ES-I3 (cell line): ENCODE data around the gene BCAR3.

Experiments
- H3K36me3 ChIP-seq: 2 replicates; pipeline ENCODE4 v1.6.1; 2013; ENCODE audit warnings: mild to moderate bottlenecking, low read length, control low read depth, moderate library complexity; ENCODE audit not compliant: insufficient read depth
- H3K4me1 ChIP-seq: 2 replicates; pipeline ENCODE4 v1.6.1; 2013; ENCODE audit warnings: mild to moderate bottlenecking, control low read depth, low read length; ENCODE audit not compliant: insufficient read depth
- H3K9ac ChIP-seq: 2 replicates; pipeline ENCODE4 v1.6.1; 2013; ENCODE audit warnings: low read depth, mild to moderate bottlenecking, low read length, moderate library complexity
- H3K9me3 ChIP-seq: 2 replicates; pipeline ENCODE4 v1.6.1; 2013; ENCODE audit warnings: mild to moderate bottlenecking, low read length, moderate library complexity; ENCODE audit not compliant: control insufficient read depth, insufficient read depth

The BCAR3 gene

GRCh38 chr1:93714356-93714755 lies 32.7 kb upstream of the BCAR3 start:
- H3K4me1 ChIP-seq = no peaks in the 10 kb centered on the region
- no peaks in the 10 kb centered on the region for H3K9me3 ChIP-seq
- no peaks in the 10 kb centered on the region for H3K36me3 ChIP-seq
- H3K9ac ChIP-seq = no peak overlapping the region

- Histone ChIP-seq H3K9me3 (no peaks in the 10 kb centered on the region), H3K4me1 (no peaks in the 10 kb centered on the region; the same call in 1 of the 2 replicates), H3K9ac (no peak overlapping the region), H3K36me3 (no peaks in the 10 kb centered on the region)
These were observed 31.7 kb upstream of the BCAR3 start for GRCh38 chr1:93713341-93713740.

GRCh38 chr1:93712741-93713140 lies 31.1 kb upstream of the BCAR3 start:
- H3K9ac ChIP-seq = no peak overlapping the region
- H3K9me3 ChIP-seq = no peaks in the 10 kb centered on the region
- no peaks in the 10 kb centered on the region; the same call in 1 of the 2 replicates for H3K4me1 ChIP-seq
- H3K36me3 ChIP-seq = no peaks in the 10 kb centered on the region

- peaks cover 6% of the 10 kb centered on the region for H3K4me1 ChIP-seq
- H3K9me3 ChIP-seq = no peaks in the 10 kb centered on the region
- no peaks in the 10 kb centered on the region for H3K36me3 ChIP-seq
- no peak overlapping the region for H3K9ac ChIP-seq
These were observed 29.1 kb upstream of the BCAR3 start for GRCh38 chr1:93710499-93711453.

- H3K4me1 ChIP-seq = peaks cover 10% of the 10 kb centered on the region
These were observed 27.3 kb upstream of the BCAR3 start for GRCh38 chr1:93708734-93709481.

GRCh38 chr1:93707956-93708355 lies 26.3 kb upstream of the BCAR3 start:
- Histone ChIP-seq H3K36me3 (no peaks in the 10 kb centered on the region), H3K9me3 (no peaks in the 10 kb centered on the region), H3K9ac (no peak overlapping the region), H3K4me1 (peaks cover 10% of the 10 kb centered on the region)

More at GRCh38 chr1:93708734-93709481, 27.3 kb upstream of the BCAR3 start:
- Histone ChIP-seq H3K9ac (no peak overlapping the region), H3K9me3 (no peaks in the 10 kb centered on the region), H3K36me3 (no peaks in the 10 kb centered on the region)

GRCh38 chr1:93705892-93706500 lies 24.4 kb upstream of the BCAR3 start:
- H3K9me3 ChIP-seq = no peaks in the 10 kb centered on the region
- no peak overlapping the region for H3K9ac ChIP-seq
- H3K36me3 ChIP-seq = no peaks in the 10 kb centered on the region
- H3K4me1 ChIP-seq = peaks cover 20% of the 10 kb centered on the region

- Histone ChIP-seq H3K4me1 (peaks cover 20% of the 10 kb centered on the region), H3K9me3 (no peaks in the 10 kb centered on the region), H3K9ac (no peak overlapping the region), H3K36me3 (no peaks in the 10 kb centered on the region)
These were observed 22.4 kb upstream of the BCAR3 start for GRCh38 chr1:93704052-93704451.

GRCh38 chr1:93703643-93704042 lies 22.0 kb upstream of the BCAR3 start:
- no peaks in the 10 kb centered on the region for H3K9me3 ChIP-seq
- H3K36me3 ChIP-seq = no peaks in the 10 kb centered on the region
- peaks cover 20% of the 10 kb centered on the region for H3K4me1 ChIP-seq
- no peak overlapping the region for H3K9ac ChIP-seq

- Histone ChIP-seq H3K36me3 (no peaks in the 10 kb centered on the region), H3K9me3 (no peaks in the 10 kb centered on the region), H3K4me1 (peaks cover 20% of the 10 kb centered on the region), H3K9ac (no peak overlapping the region)
These were observed 21.2 kb upstream of the BCAR3 start for GRCh38 chr1:93702828-93703183.

- Histone ChIP-seq H3K36me3 (no peaks in the 10 kb centered on the region), H3K9me3 (no peaks in the 10 kb centered on the region), H3K4me1 (peaks cover 20% of the 10 kb centered on the region), H3K9ac (no peak overlapping the region)
These were observed 20.6 kb upstream of the BCAR3 start for GRCh38 chr1:93702111-93702827.

- Histone ChIP-seq H3K36me3 (no peaks in the 10 kb centered on the region), H3K4me1 (peaks cover 20% of the 10 kb centered on the region), H3K9me3 (no peaks in the 10 kb centered on the region), H3K9ac (no peak overlapping the region)
These were observed 20.0 kb upstream of the BCAR3 start for GRCh38 chr1:93701629-93702028.

GRCh38 chr1:93700532-93701469 lies 19.2 kb upstream of the BCAR3 start:
- H3K4me1 ChIP-seq = peaks cover 15% of the 10 kb centered on the region; the same call in 1 of the 2 replicates
- H3K9ac ChIP-seq = no peak overlapping the region
- no peaks in the 10 kb centered on the region for H3K36me3 ChIP-seq
- H3K9me3 ChIP-seq = no peaks in the 10 kb centered on the region
